GM23338 (cell line): ENCODE results near the gene PLXNB2. TPM values are rescaled to one million over a fixed set of nuclear protein-coding genes. Genes with fewer than 3 reads are reported as not detected.
A peak's percentile ranks its signal among the peaks of the same experiment; 100 is the strongest.

Experiments
- ATAC-seq: fragments of 200-7000 bp; cut with Tn5 transposase; 3 replicates; pipeline ENCODE4 v1.9.1; 2020
- DNase-seq: peaks from one replicate; pipeline ENCODE4 v3.0.0-alpha.2; 2015; ENCODE audit warnings: low spot score
- H2AFZ ChIP-seq: fragments of 200-600 bp; sonication (generic); 2 replicates; pipeline ENCODE4 v1.8.0; 2016; ENCODE audit warnings: antibody characterized with exemption, mild to moderate bottlenecking, moderate library complexity
- H3F3A ChIP-seq: fragments of 200-600 bp; sonication (generic); replicated peaks from 2 replicates; pipeline ENCODE4 v1.8.0; 2017; ENCODE audit warnings: antibody characterized with exemption, mixed run types, low read depth
- H3K27ac ChIP-seq: fragments of 200-600 bp; sonication (generic); 2 replicates; pipeline ENCODE4 v1.6.1; 2016; ENCODE audit warnings: low read depth
- H3K27me3 ChIP-seq: fragments of 200-600 bp; sonication (generic); 2 replicates; pipeline ENCODE4 v1.8.0; 2016; ENCODE audit warnings: mild to moderate bottlenecking, mixed run types, moderate library complexity; ENCODE audit not compliant: insufficient read depth
- H3K36me3 ChIP-seq: fragments of 200-600 bp; sonication (generic); 2 replicates; pipeline ENCODE4 v1.8.0; 2016; ENCODE audit warnings: mild to moderate bottlenecking; ENCODE audit not compliant: insufficient read depth
- H3K4me1 ChIP-seq: fragments of 200-600 bp; sonication (generic); 2 replicates; pipeline ENCODE4 v1.8.0; 2016; ENCODE audit warnings: mild to moderate bottlenecking, moderate library complexity; ENCODE audit not compliant: insufficient read depth
- H3K4me2 ChIP-seq: fragments of 200-600 bp; sonication (generic); 2 replicates; pipeline ENCODE4 v1.7.1; 2017; ENCODE audit warnings: mixed run types
- H3K4me3 ChIP-seq: fragments of 200-600 bp; sonication (generic); 2 replicates; pipeline ENCODE4 v1.6.1; 2016; ENCODE audit warnings: mixed run types
- H3K79me2 ChIP-seq: fragments of 200-600 bp; sonication (generic); replicated peaks from 2 replicates; pipeline ENCODE4 v1.8.0; 2017; ENCODE audit warnings: mild to moderate bottlenecking; ENCODE audit not compliant: insufficient read depth
- H3K9me2 ChIP-seq: fragments of 200-600 bp; sonication (generic); 2 replicates; pipeline ENCODE4 v1.8.0; 2017; ENCODE audit not compliant: insufficient read depth
- H4K20me1 ChIP-seq: fragments of 200-600 bp; sonication (generic); replicated peaks from 2 replicates; pipeline ENCODE4 v1.8.0; 2017; ENCODE audit warnings: mild to moderate bottlenecking; ENCODE audit not compliant: insufficient read depth
- H3K27ac Mint-ChIP-seq: 2 replicates; pipeline ENCODE4 v1.8.0; 2020; ENCODE audit warnings: inconsistent platforms, mild to moderate bottlenecking, moderate library complexity, mixed read lengths
- H3K27me3 Mint-ChIP-seq: 3 replicates; pipeline ENCODE4 v1.8.0; 2022; ENCODE audit warnings: low read depth, mild to moderate bottlenecking, moderate library complexity, mixed read lengths, inconsistent platforms; ENCODE audit not compliant: insufficient read depth, poor library complexity
- H3K36me3 Mint-ChIP-seq: 3 replicates; pipeline ENCODE4 v1.8.0; 2021; ENCODE audit warnings: low read depth, mild to moderate bottlenecking, inconsistent platforms, moderate library complexity, mixed read lengths
- H3K4me1 Mint-ChIP-seq: 3 replicates; pipeline ENCODE4 v1.8.0; 2020; ENCODE audit warnings: mild to moderate bottlenecking, inconsistent platforms, mixed read lengths
- H3K4me3 Mint-ChIP-seq: 3 replicates; pipeline ENCODE4 v1.8.0; 2021; ENCODE audit warnings: moderate library complexity, mild to moderate bottlenecking, inconsistent platforms, mixed read lengths
- H3K9me3 Mint-ChIP-seq: 3 replicates; pipeline ENCODE4 v1.8.0; 2020; ENCODE audit warnings: moderate library complexity, mild to moderate bottlenecking, inconsistent platforms, mixed read lengths
- CREB1 ChIP-seq: fragments of 250-450 bp; sonication (Bioruptor Pico); IDR thresholded peaks from 2 replicates; pipeline ENCODE4 v1.5.0; 2020; ENCODE audit warnings: low read depth, mild to moderate bottlenecking, moderate library complexity
- CTCF ChIP-seq, 2 experiments: fragments of 200-600 bp in 1 of 2; sonication (generic) in 1 of 2; conservative IDR thresholded peaks; 2 replicates each; pipeline versions ENCODE4 v1.5.1 to v1.6.1; 2016 to 2017; ENCODE audit warnings: antibody characterized with exemption in 2 of 2, low read depth in 2 of 2, mild to moderate bottlenecking in 2 of 2, moderate library complexity in 1 of 2
- ETS1 ChIP-seq: IDR thresholded peaks from 2 replicates; pipeline ENCODE4 v1.6.1; 2016; ENCODE audit warnings: antibody characterized with exemption
- EZH2 ChIP-seq: fragments of 200-600 bp; sonication (generic); IDR thresholded peaks from one replicate; pipeline ENCODE4 v1.8.0; 2017; ENCODE audit warnings: antibody characterized with exemption, mild to moderate bottlenecking, low read depth; ENCODE audit not compliant: unreplicated experiment
- EZH2phosphoT487 ChIP-seq: fragments of 200-600 bp; sonication (generic); IDR thresholded peaks from one replicate; pipeline ENCODE4 v1.8.1; 2018; ENCODE audit warnings: antibody characterized with exemption; ENCODE audit not compliant: unreplicated experiment
- JUNB ChIP-seq: IDR thresholded peaks from one replicate; pipeline ENCODE4 v1.6.1; 2016; ENCODE audit warnings: antibody characterized with exemption; ENCODE audit not compliant: unreplicated experiment
- NANOG ChIP-seq: IDR thresholded peaks from 2 replicates; pipeline ENCODE4 v1.6.1; 2016; ENCODE audit warnings: antibody characterized with exemption, borderline replicate concordance
- POLR2AphosphoS5 ChIP-seq: IDR thresholded peaks from 2 replicates; pipeline ENCODE4 v1.6.1; 2016; ENCODE audit warnings: antibody characterized with exemption, low read depth
- REST ChIP-seq: IDR thresholded peaks from one replicate; pipeline ENCODE4 v1.6.1; 2018; ENCODE audit warnings: antibody characterized with exemption; ENCODE audit not compliant: unreplicated experiment
- STAT1 ChIP-seq: IDR thresholded peaks from one replicate; pipeline ENCODE4 v1.6.1; 2016; ENCODE audit warnings: antibody characterized with exemption; ENCODE audit not compliant: unreplicated experiment
- ZNF114 ChIP-seq: fragments of 250-450 bp; sonication (Bioruptor Pico); IDR thresholded peaks from 2 replicates; pipeline ENCODE4 v1.5.0; 2020; ENCODE audit warnings: mild to moderate bottlenecking, moderate library complexity
- ZNF331 ChIP-seq: fragments of 250-450 bp; sonication (Bioruptor Pico); IDR thresholded peaks from 2 replicates; pipeline ENCODE4 v1.5.0; 2020; ENCODE audit warnings: low read depth, mild to moderate bottlenecking, moderate library complexity
- ZNF462 ChIP-seq: fragments of 250-450 bp; sonication (Bioruptor Pico); IDR thresholded peaks from 2 replicates; pipeline ENCODE4 v1.5.0; 2020; ENCODE audit warnings: mild to moderate bottlenecking, moderate library complexity
- polyA plus RNA-seq: library from polyadenylated mRNA; unstranded; fragments of >200 nt; fragmentation: Nextera tagmentation; extraction: Ambion mirVana; gene quantifications from 2 replicates; pipeline ENCODE4 v1.2.1, GENCODE V29; 2016
- total RNA-seq: library from RNA; depleted of rRNA; stranded (reverse); fragments of >200 nt; shearing (Covaris generic); gene quantifications from 2 replicates; pipeline ENCODE4 v1.2.3, GENCODE V29; 2014

Gene PLXNB2
- total and polyA plus RNA-seq, 2 experiments from 2014 or later, result 29.1 to 66.3 TPM

GRCh38 chr22:50308986-50309600 is 1.6 kb upstream of the PLXNB2 start:
- Histone ChIP-seq H3K27me3 (peaks cover 11% of the 10 kb centered on the region), H3K79me2 (no peaks in the 10 kb centered on the region), H4K20me1 (peaks cover 5% of the 10 kb centered on the region), H3K4me2 (no peak overlapping the region), H3K9me2 (no peaks in the 10 kb centered on the region), H3K4me1 (peaks cover 18% of the 10 kb centered on the region; the same call in 1 of the 2 replicates), H3K36me3 (no peaks in the 10 kb centered on the region), H3K4me3 (no peak overlapping the region), H3F3A (0 out of 2 replicates have a peak, but pooled peaks cover 6% of the 10 kb centered on the region), H3K27ac (0 out of 2 replicates have a peak overlapping the region, but pooled peaks have one; percentile 66), H2AFZ (no peak overlapping the region)
- Mint-ChIP-seq H3K9me3 (no peaks in the 10 kb centered on the region), H3K36me3 (no peaks in the 10 kb centered on the region), H3K4me1 (peaks cover 16% of the 10 kb centered on the region), H3K27me3 (peaks cover 25% of the 10 kb centered on the region), H3K4me3 (peak overlapping the region; percentile 9; the same call in 1 of the 3 replicates), H3K27ac (no peak overlapping the region)
- DNase-seq (no peak), ATAC-seq (no peak)
- TF ChIP-seq JUNB (no peak), ZNF331 (CRISPR knock-in tag) (no peak), STAT1 (no peak), REST (no peak), EZH2 (no peak), EZH2phosphoT487 (no peak), CTCF (conservative IDR thresholded peaks at IDR 0.05; ENCODE audit: low read depth in 2 of 2) (no peak), NANOG (no peak), CREB1 (no peak), ZNF114 (CRISPR knock-in tag) (no peak), ZNF462 (no peak), ETS1 (no peak), POLR2AphosphoS5 (no peak)
